OCI-M2 (cell line): ENCODE results near the gene CACNA1F.

ENCODE experiments used
- DNase-seq: peaks from one replicate; lab custom pipeline; 2025; ENCODE audit not compliant: unreplicated experiment; lab: John Stamatoyannopoulos, UW

The CACNA1F gene

GRCh38 chrX:49155900-49156837, 77.0 kb downstream of the CACNA1F start:
- no peak for DNase-seq

DNA sequence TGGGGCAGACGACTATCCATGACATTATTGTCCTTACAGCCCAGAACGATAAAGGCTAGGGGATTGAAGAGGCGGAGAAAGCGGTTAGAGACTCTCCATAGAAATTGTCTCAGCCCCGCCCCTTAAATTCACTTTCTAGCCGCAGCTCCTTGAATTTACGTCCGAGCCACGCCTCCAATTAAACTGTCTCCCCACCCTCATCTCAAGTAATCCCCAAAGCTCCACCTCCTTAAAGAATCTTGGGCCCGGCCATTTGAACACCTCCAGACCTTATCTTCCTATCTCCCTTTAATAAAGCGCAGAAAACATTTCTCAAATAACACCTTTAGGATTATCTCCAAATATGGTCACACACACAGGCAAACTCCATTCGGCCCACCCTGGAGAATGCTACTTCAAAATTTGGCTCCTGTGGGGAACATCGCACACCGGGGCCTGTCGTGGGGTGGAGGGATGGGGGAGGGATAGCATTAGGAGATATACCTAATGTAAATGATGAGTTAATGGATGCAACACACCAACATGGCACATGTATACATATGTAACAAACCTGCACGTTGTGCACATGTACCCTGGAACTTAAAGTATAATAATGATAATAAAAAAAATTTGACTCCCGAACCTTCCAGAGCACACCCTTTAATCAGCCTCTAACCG, 77.8 kb downstream of the CACNA1F start:
- DNase-seq, result peak; percentile 39
